GM23338 (cell line): Measurements from ENCODE around the gene OR10T2. TPM values are rescaled to one million over a fixed set of nuclear protein-coding genes. Genes with fewer than 3 reads are reported as not detected.

Experiments
- ATAC-seq: fragments of 200-7000 bp; cut with Tn5 transposase; 3 replicates; pipeline ENCODE4 v1.9.1; 2020
- DNase-seq: peaks from one replicate; pipeline ENCODE4 v3.0.0-alpha.2; 2015; ENCODE audit warnings: low spot score
- H2AFZ ChIP-seq: fragments of 200-600 bp; sonication (generic); 2 replicates; pipeline ENCODE4 v1.8.0; 2016; ENCODE audit warnings: antibody characterized with exemption, mild to moderate bottlenecking, moderate library complexity
- H3F3A ChIP-seq: fragments of 200-600 bp; sonication (generic); replicated peaks from 2 replicates; pipeline ENCODE4 v1.8.0; 2017; ENCODE audit warnings: antibody characterized with exemption, mixed run types, low read depth
- H3K27ac ChIP-seq: fragments of 200-600 bp; sonication (generic); 2 replicates; pipeline ENCODE4 v1.6.1; 2016; ENCODE audit warnings: low read depth
- H3K27me3 ChIP-seq: fragments of 200-600 bp; sonication (generic); 2 replicates; pipeline ENCODE4 v1.8.0; 2016; ENCODE audit warnings: mild to moderate bottlenecking, mixed run types, moderate library complexity; ENCODE audit not compliant: insufficient read depth
- H3K36me3 ChIP-seq: fragments of 200-600 bp; sonication (generic); 2 replicates; pipeline ENCODE4 v1.8.0; 2016; ENCODE audit warnings: mild to moderate bottlenecking; ENCODE audit not compliant: insufficient read depth
- H3K4me1 ChIP-seq: fragments of 200-600 bp; sonication (generic); 2 replicates; pipeline ENCODE4 v1.8.0; 2016; ENCODE audit warnings: mild to moderate bottlenecking, moderate library complexity; ENCODE audit not compliant: insufficient read depth
- H3K4me2 ChIP-seq: fragments of 200-600 bp; sonication (generic); 2 replicates; pipeline ENCODE4 v1.7.1; 2017; ENCODE audit warnings: mixed run types
- H3K4me3 ChIP-seq: fragments of 200-600 bp; sonication (generic); 2 replicates; pipeline ENCODE4 v1.6.1; 2016; ENCODE audit warnings: mixed run types
- H3K79me2 ChIP-seq: fragments of 200-600 bp; sonication (generic); replicated peaks from 2 replicates; pipeline ENCODE4 v1.8.0; 2017; ENCODE audit warnings: mild to moderate bottlenecking; ENCODE audit not compliant: insufficient read depth
- H3K9me2 ChIP-seq: fragments of 200-600 bp; sonication (generic); 2 replicates; pipeline ENCODE4 v1.8.0; 2017; ENCODE audit not compliant: insufficient read depth
- H4K20me1 ChIP-seq: fragments of 200-600 bp; sonication (generic); replicated peaks from 2 replicates; pipeline ENCODE4 v1.8.0; 2017; ENCODE audit warnings: mild to moderate bottlenecking; ENCODE audit not compliant: insufficient read depth
- H3K27ac Mint-ChIP-seq: 2 replicates; pipeline ENCODE4 v1.8.0; 2020; ENCODE audit warnings: inconsistent platforms, mild to moderate bottlenecking, moderate library complexity, mixed read lengths
- H3K27me3 Mint-ChIP-seq: 3 replicates; pipeline ENCODE4 v1.8.0; 2022; ENCODE audit warnings: low read depth, mild to moderate bottlenecking, moderate library complexity, mixed read lengths, inconsistent platforms; ENCODE audit not compliant: insufficient read depth, poor library complexity
- H3K36me3 Mint-ChIP-seq: 3 replicates; pipeline ENCODE4 v1.8.0; 2021; ENCODE audit warnings: low read depth, mild to moderate bottlenecking, inconsistent platforms, moderate library complexity, mixed read lengths
- H3K4me1 Mint-ChIP-seq: 3 replicates; pipeline ENCODE4 v1.8.0; 2020; ENCODE audit warnings: mild to moderate bottlenecking, inconsistent platforms, mixed read lengths
- H3K4me3 Mint-ChIP-seq: 3 replicates; pipeline ENCODE4 v1.8.0; 2021; ENCODE audit warnings: moderate library complexity, mild to moderate bottlenecking, inconsistent platforms, mixed read lengths
- H3K9me3 Mint-ChIP-seq: 3 replicates; pipeline ENCODE4 v1.8.0; 2020; ENCODE audit warnings: moderate library complexity, mild to moderate bottlenecking, inconsistent platforms, mixed read lengths
- CREB1 ChIP-seq: fragments of 250-450 bp; sonication (Bioruptor Pico); IDR thresholded peaks from 2 replicates; pipeline ENCODE4 v1.5.0; 2020; ENCODE audit warnings: low read depth, mild to moderate bottlenecking, moderate library complexity
- EZH2 ChIP-seq: fragments of 200-600 bp; sonication (generic); IDR thresholded peaks from one replicate; pipeline ENCODE4 v1.8.0; 2017; ENCODE audit warnings: antibody characterized with exemption, mild to moderate bottlenecking, low read depth; ENCODE audit not compliant: unreplicated experiment
- EZH2phosphoT487 ChIP-seq: fragments of 200-600 bp; sonication (generic); IDR thresholded peaks from one replicate; pipeline ENCODE4 v1.8.1; 2018; ENCODE audit warnings: antibody characterized with exemption; ENCODE audit not compliant: unreplicated experiment
- JUNB ChIP-seq: IDR thresholded peaks from one replicate; pipeline ENCODE4 v1.6.1; 2016; ENCODE audit warnings: antibody characterized with exemption; ENCODE audit not compliant: unreplicated experiment
- NANOG ChIP-seq: IDR thresholded peaks from 2 replicates; pipeline ENCODE4 v1.6.1; 2016; ENCODE audit warnings: antibody characterized with exemption, borderline replicate concordance
- POLR2AphosphoS5 ChIP-seq: IDR thresholded peaks from 2 replicates; pipeline ENCODE4 v1.6.1; 2016; ENCODE audit warnings: antibody characterized with exemption, low read depth
- STAT1 ChIP-seq: IDR thresholded peaks from one replicate; pipeline ENCODE4 v1.6.1; 2016; ENCODE audit warnings: antibody characterized with exemption; ENCODE audit not compliant: unreplicated experiment
- ZNF114 ChIP-seq: fragments of 250-450 bp; sonication (Bioruptor Pico); IDR thresholded peaks from 2 replicates; pipeline ENCODE4 v1.5.0; 2020; ENCODE audit warnings: mild to moderate bottlenecking, moderate library complexity
- ZNF331 ChIP-seq: fragments of 250-450 bp; sonication (Bioruptor Pico); IDR thresholded peaks from 2 replicates; pipeline ENCODE4 v1.5.0; 2020; ENCODE audit warnings: low read depth, mild to moderate bottlenecking, moderate library complexity
- polyA plus RNA-seq: library from polyadenylated mRNA; unstranded; fragments of >200 nt; fragmentation: Nextera tagmentation; extraction: Ambion mirVana; gene quantifications from 2 replicates; pipeline ENCODE4 v1.2.1, GENCODE V29; 2016
- total RNA-seq: library from RNA; depleted of rRNA; stranded (reverse); fragments of >200 nt; shearing (Covaris generic); gene quantifications from 2 replicates; pipeline ENCODE4 v1.2.3, GENCODE V29; 2014
- TF ChIP-seq, protein P1 (sequence below): IDR thresholded peaks from one replicate; pipeline ENCODE4 v1.6.1; 2018; ENCODE audit warnings: antibody characterized with exemption; ENCODE audit not compliant: unreplicated experiment
- TF ChIP-seq, protein P2 (sequence below): IDR thresholded peaks from 2 replicates; pipeline ENCODE4 v1.6.1; 2016; ENCODE audit warnings: antibody characterized with exemption
- TF ChIP-seq, protein P3 (sequence below), 2 experiments: fragments of 200-600 bp in 1 of 2; sonication (generic) in 1 of 2; conservative IDR thresholded peaks; 2 replicates each; pipeline versions ENCODE4 v1.5.1 to v1.6.1; 2016 to 2017; ENCODE audit warnings: antibody characterized with exemption in 2 of 2, low read depth in 2 of 2, mild to moderate bottlenecking in 2 of 2, moderate library complexity in 1 of 2
- TF ChIP-seq, protein P4 (sequence below): fragments of 250-450 bp; sonication (Bioruptor Pico); IDR thresholded peaks from 2 replicates; pipeline ENCODE4 v1.5.0; 2020; ENCODE audit warnings: mild to moderate bottlenecking, moderate library complexity

The OR10T2 gene
- total and polyA plus RNA-seq, 2 experiments from 2014 or later, result not detected

- peaks cover 2% of the 10 kb centered on the region for H3K27me3 Mint-ChIP-seq
- Histone ChIP-seq H3K79me2 (no peaks in the 10 kb centered on the region), H3K27me3 (no peaks in the 10 kb centered on the region), H3K4me3 (no peak overlapping the region), H3K36me3 (no peaks in the 10 kb centered on the region), H3K27ac (no peak overlapping the region), H3K4me1 (peaks cover 7% of the 10 kb centered on the region; the same call in 1 of the 2 replicates), H4K20me1 (no peaks in the 10 kb centered on the region; the same call in 1 of the 2 replicates), H2AFZ (peak overlapping the region; percentile 6; the same call in 1 of the 2 replicates), H3K4me2 (no peak overlapping the region), H3F3A (no peaks in the 10 kb centered on the region), H3K9me2 (0 out of 2 replicates have a peak, but pooled peaks cover 4% of the 10 kb centered on the region)
- H3K27ac Mint-ChIP-seq, result no peak overlapping the region
- H3K4me3 Mint-ChIP-seq, result no peak overlapping the region
- no peak for ATAC-seq
- peaks cover 10% of the 10 kb centered on the region; the same call in 2 of the 3 replicates for H3K4me1 Mint-ChIP-seq
- no peaks in the 10 kb centered on the region for H3K9me3 Mint-ChIP-seq
- TF ChIP-seq STAT1, result no peak
- TF ChIP-seq ZNF331 (CRISPR knock-in tag), result no peak
- TF ChIP-seq EZH2, result no peak
- no peak for TF ChIP-seq EZH2phosphoT487
- TF ChIP-seq, protein P1, sequence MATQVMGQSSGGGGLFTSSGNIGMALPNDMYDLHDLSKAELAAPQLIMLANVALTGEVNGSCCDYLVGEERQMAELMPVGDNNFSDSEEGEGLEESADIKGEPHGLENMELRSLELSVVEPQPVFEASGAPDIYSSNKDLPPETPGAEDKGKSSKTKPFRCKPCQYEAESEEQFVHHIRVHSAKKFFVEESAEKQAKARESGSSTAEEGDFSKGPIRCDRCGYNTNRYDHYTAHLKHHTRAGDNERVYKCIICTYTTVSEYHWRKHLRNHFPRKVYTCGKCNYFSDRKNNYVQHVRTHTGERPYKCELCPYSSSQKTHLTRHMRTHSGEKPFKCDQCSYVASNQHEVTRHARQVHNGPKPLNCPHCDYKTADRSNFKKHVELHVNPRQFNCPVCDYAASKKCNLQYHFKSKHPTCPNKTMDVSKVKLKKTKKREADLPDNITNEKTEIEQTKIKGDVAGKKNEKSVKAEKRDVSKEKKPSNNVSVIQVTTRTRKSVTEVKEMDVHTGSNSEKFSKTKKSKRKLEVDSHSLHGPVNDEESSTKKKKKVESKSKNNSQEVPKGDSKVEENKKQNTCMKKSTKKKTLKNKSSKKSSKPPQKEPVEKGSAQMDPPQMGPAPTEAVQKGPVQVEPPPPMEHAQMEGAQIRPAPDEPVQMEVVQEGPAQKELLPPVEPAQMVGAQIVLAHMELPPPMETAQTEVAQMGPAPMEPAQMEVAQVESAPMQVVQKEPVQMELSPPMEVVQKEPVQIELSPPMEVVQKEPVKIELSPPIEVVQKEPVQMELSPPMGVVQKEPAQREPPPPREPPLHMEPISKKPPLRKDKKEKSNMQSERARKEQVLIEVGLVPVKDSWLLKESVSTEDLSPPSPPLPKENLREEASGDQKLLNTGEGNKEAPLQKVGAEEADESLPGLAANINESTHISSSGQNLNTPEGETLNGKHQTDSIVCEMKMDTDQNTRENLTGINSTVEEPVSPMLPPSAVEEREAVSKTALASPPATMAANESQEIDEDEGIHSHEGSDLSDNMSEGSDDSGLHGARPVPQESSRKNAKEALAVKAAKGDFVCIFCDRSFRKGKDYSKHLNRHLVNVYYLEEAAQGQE, result no peak
- TF ChIP-seq, protein P2, sequence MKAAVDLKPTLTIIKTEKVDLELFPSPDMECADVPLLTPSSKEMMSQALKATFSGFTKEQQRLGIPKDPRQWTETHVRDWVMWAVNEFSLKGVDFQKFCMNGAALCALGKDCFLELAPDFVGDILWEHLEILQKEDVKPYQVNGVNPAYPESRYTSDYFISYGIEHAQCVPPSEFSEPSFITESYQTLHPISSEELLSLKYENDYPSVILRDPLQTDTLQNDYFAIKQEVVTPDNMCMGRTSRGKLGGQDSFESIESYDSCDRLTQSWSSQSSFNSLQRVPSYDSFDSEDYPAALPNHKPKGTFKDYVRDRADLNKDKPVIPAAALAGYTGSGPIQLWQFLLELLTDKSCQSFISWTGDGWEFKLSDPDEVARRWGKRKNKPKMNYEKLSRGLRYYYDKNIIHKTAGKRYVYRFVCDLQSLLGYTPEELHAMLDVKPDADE, result no peak
- no peak for TF ChIP-seq JUNB
- TF ChIP-seq CREB1 (CRISPR knock-in tag), result no peak
- TF ChIP-seq, protein P3, sequence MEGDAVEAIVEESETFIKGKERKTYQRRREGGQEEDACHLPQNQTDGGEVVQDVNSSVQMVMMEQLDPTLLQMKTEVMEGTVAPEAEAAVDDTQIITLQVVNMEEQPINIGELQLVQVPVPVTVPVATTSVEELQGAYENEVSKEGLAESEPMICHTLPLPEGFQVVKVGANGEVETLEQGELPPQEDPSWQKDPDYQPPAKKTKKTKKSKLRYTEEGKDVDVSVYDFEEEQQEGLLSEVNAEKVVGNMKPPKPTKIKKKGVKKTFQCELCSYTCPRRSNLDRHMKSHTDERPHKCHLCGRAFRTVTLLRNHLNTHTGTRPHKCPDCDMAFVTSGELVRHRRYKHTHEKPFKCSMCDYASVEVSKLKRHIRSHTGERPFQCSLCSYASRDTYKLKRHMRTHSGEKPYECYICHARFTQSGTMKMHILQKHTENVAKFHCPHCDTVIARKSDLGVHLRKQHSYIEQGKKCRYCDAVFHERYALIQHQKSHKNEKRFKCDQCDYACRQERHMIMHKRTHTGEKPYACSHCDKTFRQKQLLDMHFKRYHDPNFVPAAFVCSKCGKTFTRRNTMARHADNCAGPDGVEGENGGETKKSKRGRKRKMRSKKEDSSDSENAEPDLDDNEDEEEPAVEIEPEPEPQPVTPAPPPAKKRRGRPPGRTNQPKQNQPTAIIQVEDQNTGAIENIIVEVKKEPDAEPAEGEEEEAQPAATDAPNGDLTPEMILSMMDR (conservative IDR thresholded peaks at IDR 0.05; ENCODE audit: low read depth in 2 of 2), result no peak
- TF ChIP-seq, protein P4, sequence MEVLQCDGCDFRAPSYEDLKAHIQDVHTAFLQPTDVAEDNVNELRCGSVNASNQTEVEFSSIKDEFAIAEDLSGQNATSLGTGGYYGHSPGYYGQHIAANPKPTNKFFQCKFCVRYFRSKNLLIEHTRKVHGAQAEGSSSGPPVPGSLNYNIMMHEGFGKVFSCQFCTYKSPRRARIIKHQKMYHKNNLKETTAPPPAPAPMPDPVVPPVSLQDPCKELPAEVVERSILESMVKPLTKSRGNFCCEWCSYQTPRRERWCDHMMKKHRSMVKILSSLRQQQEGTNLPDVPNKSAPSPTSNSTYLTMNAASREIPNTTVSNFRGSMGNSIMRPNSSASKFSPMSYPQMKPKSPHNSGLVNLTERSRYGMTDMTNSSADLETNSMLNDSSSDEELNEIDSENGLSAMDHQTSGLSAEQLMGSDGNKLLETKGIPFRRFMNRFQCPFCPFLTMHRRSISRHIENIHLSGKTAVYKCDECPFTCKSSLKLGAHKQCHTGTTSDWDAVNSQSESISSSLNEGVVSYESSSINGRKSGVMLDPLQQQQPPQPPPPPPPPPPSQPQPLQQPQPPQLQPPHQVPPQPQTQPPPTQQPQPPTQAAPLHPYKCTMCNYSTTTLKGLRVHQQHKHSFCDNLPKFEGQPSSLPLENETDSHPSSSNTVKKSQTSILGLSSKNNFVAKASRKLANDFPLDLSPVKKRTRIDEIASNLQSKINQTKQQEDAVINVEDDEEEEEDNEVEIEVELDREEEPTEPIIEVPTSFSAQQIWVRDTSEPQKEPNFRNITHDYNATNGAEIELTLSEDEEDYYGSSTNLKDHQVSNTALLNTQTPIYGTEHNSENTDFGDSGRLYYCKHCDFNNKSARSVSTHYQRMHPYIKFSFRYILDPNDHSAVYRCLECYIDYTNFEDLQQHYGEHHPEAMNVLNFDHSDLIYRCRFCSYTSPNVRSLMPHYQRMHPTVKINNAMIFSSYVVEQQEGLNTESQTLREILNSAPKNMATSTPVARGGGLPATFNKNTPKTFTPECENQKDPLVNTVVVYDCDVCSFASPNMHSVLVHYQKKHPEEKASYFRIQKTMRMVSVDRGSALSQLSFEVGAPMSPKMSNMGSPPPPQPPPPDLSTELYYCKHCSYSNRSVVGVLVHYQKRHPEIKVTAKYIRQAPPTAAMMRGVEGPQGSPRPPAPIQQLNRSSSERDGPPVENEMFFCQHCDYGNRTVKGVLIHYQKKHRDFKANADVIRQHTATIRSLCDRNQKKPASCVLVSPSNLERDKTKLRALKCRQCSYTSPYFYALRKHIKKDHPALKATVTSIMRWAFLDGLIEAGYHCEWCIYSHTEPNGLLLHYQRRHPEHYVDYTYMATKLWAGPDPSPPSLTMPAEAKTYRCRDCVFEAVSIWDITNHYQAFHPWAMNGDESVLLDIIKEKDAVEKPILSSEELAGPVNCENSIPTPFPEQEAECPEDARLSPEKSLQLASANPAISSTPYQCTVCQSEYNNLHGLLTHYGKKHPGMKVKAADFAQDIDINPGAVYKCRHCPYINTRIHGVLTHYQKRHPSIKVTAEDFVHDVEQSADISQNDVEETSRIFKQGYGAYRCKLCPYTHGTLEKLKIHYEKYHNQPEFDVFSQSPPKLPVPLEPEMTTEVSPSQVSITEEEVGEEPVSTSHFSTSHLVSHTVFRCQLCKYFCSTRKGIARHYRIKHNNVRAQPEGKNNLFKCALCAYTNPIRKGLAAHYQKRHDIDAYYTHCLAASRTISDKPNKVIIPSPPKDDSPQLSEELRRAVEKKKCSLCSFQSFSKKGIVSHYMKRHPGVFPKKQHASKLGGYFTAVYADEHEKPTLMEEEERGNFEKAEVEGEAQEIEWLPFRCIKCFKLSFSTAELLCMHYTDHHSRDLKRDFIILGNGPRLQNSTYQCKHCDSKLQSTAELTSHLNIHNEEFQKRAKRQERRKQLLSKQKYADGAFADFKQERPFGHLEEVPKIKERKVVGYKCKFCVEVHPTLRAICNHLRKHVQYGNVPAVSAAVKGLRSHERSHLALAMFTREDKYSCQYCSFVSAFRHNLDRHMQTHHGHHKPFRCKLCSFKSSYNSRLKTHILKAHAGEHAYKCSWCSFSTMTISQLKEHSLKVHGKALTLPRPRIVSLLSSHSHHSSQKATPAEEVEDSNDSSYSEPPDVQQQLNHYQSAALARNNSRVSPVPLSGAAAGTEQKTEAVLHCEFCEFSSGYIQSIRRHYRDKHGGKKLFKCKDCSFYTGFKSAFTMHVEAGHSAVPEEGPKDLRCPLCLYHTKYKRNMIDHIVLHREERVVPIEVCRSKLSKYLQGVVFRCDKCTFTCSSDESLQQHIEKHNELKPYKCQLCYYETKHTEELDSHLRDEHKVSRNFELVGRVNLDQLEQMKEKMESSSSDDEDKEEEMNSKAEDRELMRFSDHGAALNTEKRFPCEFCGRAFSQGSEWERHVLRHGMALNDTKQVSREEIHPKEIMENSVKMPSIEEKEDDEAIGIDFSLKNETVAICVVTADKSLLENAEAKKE (CRISPR knock-in tag), result no peak
- TF ChIP-seq NANOG, result no peak
- TF ChIP-seq ZNF114, result no peak
- no peak for TF ChIP-seq POLR2AphosphoS5
- H3K36me3 Mint-ChIP-seq, result no peaks in the 10 kb centered on the region
- no peak for DNase-seq
These were observed 42.6 kb downstream of the OR10T2 start for GRCh38 chr1:158356616-158357015.
